Measurements from ENCODE around the gene KIRREL3. TPM values are rescaled to one million over a fixed set of nuclear protein-coding genes. Genes with fewer than 3 reads are reported as not detected.

Gene KIRREL3
- total and polyA plus RNA-seq, 10 donors: 0.50 to 5.4 (median 2.0) TPM

GRCh38 chr11:126926376-126926791 is 74.2 kb downstream of the KIRREL3 start:
- no peak for DNase-seq
- no peak overlapping the region for H3K4me3 ChIP-seq
- WGBS, 5 donors: 49 to 65% (median 61%) methylated on average over 9 of the region's 9 CpGs
- H3K36me3 ChIP-seq: no peaks in the 10 kb centered on the region
- TF ChIP-seq POLR2AphosphoS5 (IDR thresholded peaks at IDR 0.05) (no peak), CTCF (IDR thresholded peaks at IDR 0.05 in 8 of 11, conservative IDR thresholded peaks at IDR 0.05 in 3 of 11) (no peak)
- no peaks in the 10 kb centered on the region for H3K9me3 ChIP-seq
- intact Hi-C loops (cut with DNase I; ENCODE audit: low total_unique reads): no loop called here
- H3K27ac ChIP-seq: no peak overlapping the region
- H3K4me1 ChIP-seq: no peaks in the 10 kb centered on the region
- peaks cover 0 to 6% (median 0%) of the 10 kb centered on the region in 7 donors for H3K27me3 ChIP-seq (replicated peaks in 1 of 7)

GRCh38 chr11:126925321-126926093 is 75.1 kb downstream of the KIRREL3 start:
- DNase-seq: no peak
- H3K36me3 ChIP-seq: no peaks in the 10 kb centered on the region
- peaks cover 0 to 6% (median 0%) of the 10 kb centered on the region in 7 donors for H3K27me3 ChIP-seq (replicated peaks in 1 of 7)
- no peak overlapping the region for H3K27ac ChIP-seq
- no peaks in the 10 kb centered on the region for H3K9me3 ChIP-seq
- no peak overlapping the region for H3K4me3 ChIP-seq
- 77 to 92% (median 83%) methylated on average over 11 of the region's 11 CpGs for WGBS, 5 donors
- intact Hi-C loops (cut with DNase I; ENCODE audit: low total_unique reads): no loop called here
- no peaks in the 10 kb centered on the region for H3K4me1 ChIP-seq
- TF ChIP-seq POLR2A (IDR thresholded peaks at IDR 0.05) (no peak), POLR2AphosphoS5 (IDR thresholded peaks at IDR 0.05) (no peak), CTCF (IDR thresholded peaks at IDR 0.05 in 8 of 11, conservative IDR thresholded peaks at IDR 0.05 in 3 of 11) (no peak)

- intact Hi-C loops (cut with DNase I; ENCODE audit: low total_unique reads): no loop called here
- H3K36me3 ChIP-seq: no peaks in the 10 kb centered on the region
Observed at GRCh38 chr11:126924376-126925040, 76.1 kb downstream of the KIRREL3 start.

More at GRCh38 chr11:126924376-126925040, 76.1 kb downstream of the KIRREL3 start:
- 72 to 90% (median 82%) methylated on average over 5 of the region's 5 CpGs for whole genome bisulfite sequencing, 5 donors
- TF ChIP-seq CTCF (IDR thresholded peaks at IDR 0.05 in 8 of 11, conservative IDR thresholded peaks at IDR 0.05 in 3 of 11) (no peak), POLR2A (IDR thresholded peaks at IDR 0.05) (no peak), POLR2AphosphoS5 (IDR thresholded peaks at IDR 0.05) (no peak)
- Histone ChIP-seq H3K27ac (no peak overlapping the region), H3K4me1 (no peaks in the 10 kb centered on the region), H3K4me3 (no peak overlapping the region), H3K27me3 (replicated peaks in 1 of 7) (peaks cover 0 to 6% (median 0%) of the 10 kb centered on the region in 7 donors), H3K9me3 (no peaks in the 10 kb centered on the region)
- no peak for DNase-seq
